WTC11 (cell line): ENCODE measurements around the gene GCAT.

Experiments used
- CTCF ChIP-seq: fragments of 200-600 bp; IDR thresholded peaks from 2 replicates; pipeline ENCODE4 v1.8.0; 2022; ENCODE audit warnings: antibody characterized with exemption
- GRHL2 ChIP-seq: fragments of 250-450 bp; sonication (Bioruptor Pico); IDR thresholded peaks from 2 replicates; pipeline ENCODE4 v1.8.0; 2022; ENCODE audit warnings: mild to moderate bottlenecking, moderate library complexity; ENCODE audit not compliant: insufficient replicate concordance, severe bottlenecking
- JUN ChIP-seq: sonication (generic); formaldehyde crosslinking; IDR thresholded peaks from 2 replicates; pipeline ENCODE4 v1.8.0; 2023; ENCODE audit warnings: mild to moderate bottlenecking, missing genetic modification reagents
- MAX ChIP-seq: sonication (generic); formaldehyde crosslinking; IDR thresholded peaks from 2 replicates; pipeline ENCODE4 v1.8.0; 2022; ENCODE audit warnings: mild to moderate bottlenecking, missing genetic modification reagents
- PREB ChIP-seq: sonication (generic); formaldehyde crosslinking; IDR thresholded peaks from 2 replicates; pipeline ENCODE4 v1.8.1; 2022; ENCODE audit warnings: mild to moderate bottlenecking, missing genetic modification reagents, moderate library complexity, borderline replicate concordance
- RELA ChIP-seq: sonication (generic); formaldehyde crosslinking; IDR thresholded peaks from 2 replicates; pipeline ENCODE4 v1.8.1; 2022; ENCODE audit warnings: missing genetic modification reagents, mild to moderate bottlenecking, borderline replicate concordance
- RORB ChIP-seq: fragments of 250-450 bp; sonication (Bioruptor Pico); IDR thresholded peaks from 2 replicates; pipeline ENCODE4 v1.9.0; 2021; ENCODE audit warnings: mild to moderate bottlenecking
- SP1 ChIP-seq: sonication (generic); formaldehyde crosslinking; conservative IDR thresholded peaks from 2 replicates; pipeline ENCODE4 v1.8.1; 2022; ENCODE audit warnings: missing genetic modification reagents
- STAT6 ChIP-seq: sonication (generic); formaldehyde crosslinking; conservative IDR thresholded peaks from 2 replicates; pipeline ENCODE4 v1.8.1; 2023; ENCODE audit warnings: mild to moderate bottlenecking, low read depth, missing genetic modification reagents, moderate library complexity
- USF2 ChIP-seq: sonication (generic); formaldehyde crosslinking; IDR thresholded peaks from 2 replicates; pipeline ENCODE4 v1.8.1; 2023; ENCODE audit warnings: mild to moderate bottlenecking, missing genetic modification reagents, moderate library complexity
- ZBTB21 ChIP-seq: sonication (generic); formaldehyde crosslinking; IDR thresholded peaks from 2 replicates; pipeline ENCODE4 v1.8.1; 2023; ENCODE audit warnings: mild to moderate bottlenecking, missing genetic modification reagents, borderline replicate concordance
- ZNF121 ChIP-seq: sonication (generic); formaldehyde crosslinking; IDR thresholded peaks from 2 replicates; pipeline ENCODE4 v1.8.0; 2023; ENCODE audit warnings: missing genetic modification reagents

GRCh38 chr22:37820350-37820749 is 12.6 kb downstream of the GCAT start:
- TF ChIP-seq CTCF (no peak), RORB (CRISPR knock-in tag) (no peak), STAT6 (no peak), ZNF121 (CRISPR knock-in tag) (no peak), RELA (CRISPR knock-in tag) (no peak), SP1 (no peak), USF2 (CRISPR knock-in tag) (no peak), JUN (CRISPR knock-in tag) (no peak), ZBTB21 (CRISPR knock-in tag) (no peak), GRHL2 (CRISPR knock-in tag) (no peak), MAX (no peak), PREB (CRISPR knock-in tag) (no peak)
